ENCODE data around the gene PER2.

The PER2 gene

GRCh38 chr2:238225911-238226697 lies 62.3 kb downstream of the PER2 start:
- peak; percentile 43 for DNase-seq

GRCh38 chr2:238225121-238225520 lies 63.3 kb downstream of the PER2 start:
- DNase-seq, result no peak

- DNase-seq, result no peak
Observed at GRCh38 chr2:238224356-238225035, 63.9 kb downstream of the PER2 start.

- DNase-seq, result no peak
Observed at GRCh38 chr2:238220892-238221521, 67.4 kb downstream of the PER2 start.

DNA sequence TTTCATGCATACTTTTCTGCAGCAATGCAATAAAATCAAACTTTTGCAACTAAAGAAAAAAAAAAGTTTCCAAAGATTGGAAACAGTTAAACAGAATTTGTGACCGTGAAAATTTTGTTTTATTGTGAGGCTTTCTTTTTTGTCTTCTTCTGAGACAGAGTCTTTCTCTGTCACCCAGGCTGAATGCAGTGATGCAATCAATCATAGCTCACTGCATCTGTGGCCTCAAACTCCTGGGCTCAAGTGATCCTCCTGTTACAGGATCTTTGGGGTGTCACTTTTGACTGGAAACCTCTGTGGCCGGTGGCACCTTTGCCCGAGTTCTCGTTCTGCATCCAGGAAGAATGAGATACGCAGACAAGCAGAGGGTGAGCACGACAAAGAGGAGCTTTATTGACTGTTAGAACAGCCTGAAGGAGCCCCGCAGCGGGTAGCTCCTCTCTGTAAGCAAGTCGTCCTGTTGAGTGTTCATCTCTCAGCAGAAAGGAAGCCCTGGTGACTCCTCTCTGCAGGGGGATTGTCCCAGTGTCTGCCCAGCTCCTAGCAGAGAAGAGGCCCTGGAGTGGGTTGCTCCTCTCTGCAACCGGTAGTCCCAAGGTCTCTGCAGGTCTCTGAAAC lies 68.0 kb downstream of the PER2 start:
- no peak for DNase-seq

- no peak for DNase-seq
Observed at GRCh38 chr2:238216651-238217184, 71.7 kb downstream of the PER2 start.

- no peak for DNase-seq
Observed at GRCh38 chr2:238207006-238207405, 81.4 kb downstream of the PER2 start.

GRCh38 chr2:238203973-238204683 lies 84.3 kb downstream of the PER2 start:
- no peak for DNase-seq

DNA sequence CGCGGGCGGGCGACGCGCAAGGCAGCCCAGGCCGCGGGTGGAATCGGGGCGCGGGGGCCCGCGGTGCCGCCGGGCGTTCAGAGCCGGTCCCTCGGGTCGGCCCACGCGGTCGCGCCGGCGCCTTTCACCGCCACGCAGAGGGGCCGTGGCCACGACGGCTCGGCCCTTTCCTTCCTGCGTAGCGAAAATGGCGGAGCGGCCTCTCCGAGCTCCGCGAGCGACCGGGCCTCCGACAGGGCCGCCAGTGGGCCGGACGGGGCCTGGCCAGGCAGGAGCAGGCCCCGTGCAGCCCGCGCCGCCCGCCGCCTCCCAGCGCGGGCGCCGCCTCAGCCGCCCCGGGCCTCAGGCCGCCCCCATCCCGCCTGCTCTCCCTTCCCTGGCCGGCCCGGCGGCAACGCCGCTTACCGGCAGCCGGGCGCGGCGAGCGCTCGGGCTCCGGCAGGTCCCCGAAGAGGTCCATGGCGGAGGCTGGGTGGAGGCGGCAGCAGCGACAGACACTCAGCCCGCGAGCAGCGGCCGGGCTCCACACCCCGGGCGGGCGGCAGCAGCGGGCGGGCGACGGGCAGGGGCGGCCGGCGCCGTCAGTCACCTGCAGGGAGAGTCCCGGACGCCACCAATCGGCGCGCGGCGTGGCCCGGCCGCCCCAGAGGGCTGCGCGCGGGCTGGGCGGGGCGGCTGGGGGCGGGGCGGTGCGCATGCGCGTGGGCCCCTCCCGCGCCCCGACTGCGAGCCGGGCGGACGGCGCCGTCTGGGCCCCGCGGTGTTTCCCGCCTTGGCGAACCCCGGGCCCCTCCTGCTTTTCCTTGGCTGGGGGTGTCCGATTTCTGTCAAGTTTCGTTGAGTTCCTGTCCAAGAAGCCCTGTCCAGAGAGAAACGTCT lies 85.1 kb downstream of the PER2 start, which contains the start of gene ILKAP:
ILKAP (minus strand) TSS at position 602 of the 879 bp plus-strand sequence; CDS start at position 460, 142 bp downstream.
- peak; percentile 86 for DNase-seq

- DNase-seq, result peak; percentile 12
Observed at GRCh38 chr2:238202326-238203093, 85.9 kb downstream of the PER2 start.
